ENCODE results near the gene POMGNT2.

The POMGNT2 gene

DNA sequence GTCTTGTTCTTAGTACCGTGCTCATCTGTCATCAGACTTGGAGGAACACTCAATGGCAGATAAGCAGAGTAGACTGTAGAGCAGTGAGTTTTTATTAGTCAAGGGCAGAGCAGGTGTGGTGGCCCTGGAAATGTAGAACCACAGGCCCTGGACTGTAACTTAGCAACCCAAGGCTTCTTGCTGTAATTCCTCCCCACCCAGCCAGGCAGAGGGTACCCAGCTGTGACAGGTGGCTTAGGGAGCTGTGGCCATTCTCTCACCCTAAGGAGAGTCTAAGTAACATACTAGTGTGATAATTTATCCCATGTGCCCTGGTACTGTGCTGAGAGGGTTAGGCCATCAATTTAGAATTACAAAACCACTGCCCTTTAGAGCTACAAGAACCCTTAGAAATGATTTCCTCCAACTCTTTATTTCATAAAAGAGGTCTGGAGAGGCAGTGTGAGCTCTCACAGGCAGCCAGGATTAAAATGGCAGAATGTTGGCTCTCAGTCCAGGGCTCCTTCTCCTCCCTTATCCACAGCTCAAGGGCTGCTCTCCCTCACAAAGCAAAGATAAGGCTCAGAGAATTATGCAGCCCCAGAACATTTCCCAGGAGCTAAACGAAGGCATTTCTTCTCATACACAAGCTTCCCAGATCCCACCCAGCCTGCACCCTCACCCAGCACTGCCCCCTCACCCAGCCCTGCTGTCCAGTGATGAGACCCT, 3.0 kb downstream of the POMGNT2 start:
- DNase-seq (ENCODE audit: low read depth), result no peak

GRCh38 chr3:43098761-43099160, 7.1 kb downstream of the POMGNT2 start:
- no peak for DNase-seq (ENCODE audit: low read depth)

GRCh38 chr3:43097400-43098080, 8.3 kb downstream of the POMGNT2 start:
- no peak for DNase-seq (ENCODE audit: low read depth)

DNA sequence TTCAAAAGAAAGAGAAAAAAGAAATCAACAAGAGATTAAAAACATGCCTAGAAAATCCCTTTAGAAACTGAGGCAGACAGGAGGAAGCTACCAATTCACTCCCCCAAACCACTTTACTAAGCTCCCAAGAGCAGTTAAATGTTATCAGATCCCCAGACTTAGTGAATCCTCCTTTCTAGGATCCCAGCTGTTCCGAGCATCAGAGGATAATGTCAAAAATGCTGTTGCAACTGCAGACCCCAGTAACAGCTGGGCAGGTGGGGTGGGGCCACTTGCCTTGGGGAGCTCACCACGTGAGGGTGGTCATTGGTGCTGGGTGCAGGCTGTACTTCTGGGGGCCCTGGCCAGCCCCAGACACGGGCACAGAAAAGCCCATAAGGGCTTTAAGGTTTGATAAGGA, 9.1 kb downstream of the POMGNT2 start:
- no peak for DNase-seq (ENCODE audit: low read depth)

DNA sequence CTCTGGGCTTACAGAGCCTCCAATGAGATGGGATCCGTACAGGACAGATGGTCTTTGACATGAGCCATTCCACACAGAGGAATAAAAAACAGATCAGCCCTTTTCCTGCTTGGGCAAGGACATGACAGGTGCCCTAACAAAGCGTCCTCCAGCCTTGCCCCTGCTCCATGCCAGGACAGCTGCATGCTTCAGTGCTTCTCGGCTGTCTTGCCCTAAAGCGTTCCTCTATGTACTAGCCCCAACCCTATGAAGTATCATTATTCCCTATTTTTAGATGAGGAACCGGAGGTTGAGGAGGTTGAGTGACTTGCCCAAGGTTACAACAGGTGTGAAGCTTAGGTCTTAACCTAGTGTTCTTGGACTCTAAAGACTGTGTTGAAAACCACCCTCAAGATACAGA, 10.5 kb downstream of the POMGNT2 start:
- no peak for DNase-seq (ENCODE audit: low read depth)

DNA sequence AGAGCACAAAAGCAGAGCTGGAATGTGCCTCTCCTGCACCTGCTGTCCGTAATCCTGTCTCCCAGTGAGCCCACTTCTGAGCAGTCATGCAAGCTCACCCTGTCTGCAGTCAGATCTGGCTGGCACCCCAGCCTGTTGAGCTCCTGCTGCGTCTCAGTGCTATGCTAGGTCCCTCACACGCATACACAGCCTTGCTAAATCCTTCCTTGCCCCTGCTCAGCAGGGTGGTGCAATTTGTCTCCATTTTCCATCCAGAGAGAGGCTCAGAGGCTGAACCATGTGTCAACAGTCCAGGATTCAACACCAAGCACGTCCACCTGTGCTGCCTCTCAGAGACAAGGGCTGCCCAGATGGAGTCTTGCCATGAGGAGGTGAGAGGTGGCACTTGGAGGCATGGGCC, 11.0 kb downstream of the POMGNT2 start:
- no peak for DNase-seq (ENCODE audit: low read depth)

DNA sequence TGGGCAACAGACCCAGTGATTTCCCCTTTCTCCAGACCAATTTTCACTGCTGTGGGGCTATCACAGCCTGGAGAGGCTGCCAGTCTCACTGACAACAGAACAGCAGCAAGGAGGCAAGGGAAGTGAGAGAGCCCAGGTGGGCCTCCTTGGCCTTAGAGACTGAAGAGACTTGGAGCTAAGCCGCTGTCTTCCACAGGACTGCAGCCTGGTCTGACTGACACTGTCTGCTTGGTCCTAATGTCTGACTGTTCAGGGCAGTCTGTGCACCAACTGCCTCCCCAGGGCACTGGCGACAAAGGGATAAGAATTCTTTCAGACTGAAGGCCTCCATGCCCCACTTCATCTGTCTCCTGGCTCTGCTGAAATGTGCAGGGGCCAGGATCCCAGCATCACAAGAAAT, 11.5 kb downstream of the POMGNT2 start:
- DNase-seq (ENCODE audit: low read depth), result no peak

- DNase-seq (ENCODE audit: low read depth), result no peak
These were observed 11.9 kb downstream of the POMGNT2 start for GRCh38 chr3:43093974-43094373.

- DNase-seq (ENCODE audit: low read depth), result no peak
These were observed 12.9 kb downstream of the POMGNT2 start for GRCh38 chr3:43093006-43093405.

- no peak for DNase-seq (ENCODE audit: low read depth)
These were observed 14.4 kb downstream of the POMGNT2 start for GRCh38 chr3:43091481-43091880.

- DNase-seq (ENCODE audit: low read depth), result no peak
These were observed 15.6 kb downstream of the POMGNT2 start for GRCh38 chr3:43090238-43090637.

DNA sequence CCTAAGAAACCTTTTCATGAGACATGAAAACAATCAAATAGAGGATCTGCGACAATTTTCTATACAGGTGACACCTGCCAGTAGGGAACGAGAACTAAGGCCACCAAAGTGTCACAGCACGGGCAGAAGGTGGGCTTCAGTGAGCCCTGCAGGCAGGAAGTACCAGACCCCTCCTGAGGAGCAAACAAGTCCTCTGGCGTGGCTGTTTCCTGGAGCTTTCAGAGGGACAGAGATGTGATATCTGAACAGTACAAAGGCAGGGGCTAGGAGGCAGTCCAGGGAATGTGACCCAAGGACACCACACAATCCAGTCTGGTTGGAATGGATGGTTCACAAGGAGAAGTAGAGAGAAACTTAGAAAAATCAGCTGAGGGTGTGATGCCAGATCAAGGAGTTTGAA, 16.8 kb downstream of the POMGNT2 start:
- no peak for DNase-seq (ENCODE audit: low read depth)

DNA sequence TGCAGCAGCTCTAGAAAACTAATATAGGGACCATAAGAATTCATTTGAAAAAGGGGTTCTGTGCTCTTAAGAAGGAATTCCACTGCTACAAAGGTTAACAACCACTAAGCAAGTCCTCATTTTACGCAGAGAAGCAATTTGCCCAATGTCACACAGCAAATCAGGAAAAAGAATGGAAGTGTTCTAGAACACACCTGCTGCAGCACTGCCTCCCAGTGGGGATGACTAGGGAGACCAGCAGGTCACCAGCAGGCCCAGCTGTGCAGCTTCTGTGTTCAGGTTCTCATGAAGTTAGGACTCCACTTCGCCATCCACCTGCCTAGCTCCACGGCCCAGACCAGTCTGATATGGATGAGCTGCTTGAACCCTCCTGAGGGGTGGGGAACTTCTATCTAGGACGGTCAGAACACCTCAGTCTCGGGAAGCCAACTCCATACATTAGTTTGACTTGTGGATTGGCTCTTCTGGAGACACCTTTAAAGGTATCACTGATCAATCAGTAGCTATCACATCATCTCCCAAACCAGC, 18.6 kb downstream of the POMGNT2 start:
- DNase-seq (ENCODE audit: low read depth), result no peak

- DNase-seq (ENCODE audit: low read depth), result no peak
These were observed 19.3 kb downstream of the POMGNT2 start for GRCh38 chr3:43086460-43087165.

GRCh38 chr3:43082457-43082856, 23.4 kb downstream of the POMGNT2 start:
- DNase-seq (ENCODE audit: low read depth), result no peak

- DNase-seq (ENCODE audit: low read depth), result no peak
These were observed 24.1 kb downstream of the POMGNT2 start for GRCh38 chr3:43081796-43082195.

GRCh38 chr3:43080726-43081568, 24.9 kb downstream of the POMGNT2 start:
- no peak for DNase-seq (ENCODE audit: low read depth)

DNA sequence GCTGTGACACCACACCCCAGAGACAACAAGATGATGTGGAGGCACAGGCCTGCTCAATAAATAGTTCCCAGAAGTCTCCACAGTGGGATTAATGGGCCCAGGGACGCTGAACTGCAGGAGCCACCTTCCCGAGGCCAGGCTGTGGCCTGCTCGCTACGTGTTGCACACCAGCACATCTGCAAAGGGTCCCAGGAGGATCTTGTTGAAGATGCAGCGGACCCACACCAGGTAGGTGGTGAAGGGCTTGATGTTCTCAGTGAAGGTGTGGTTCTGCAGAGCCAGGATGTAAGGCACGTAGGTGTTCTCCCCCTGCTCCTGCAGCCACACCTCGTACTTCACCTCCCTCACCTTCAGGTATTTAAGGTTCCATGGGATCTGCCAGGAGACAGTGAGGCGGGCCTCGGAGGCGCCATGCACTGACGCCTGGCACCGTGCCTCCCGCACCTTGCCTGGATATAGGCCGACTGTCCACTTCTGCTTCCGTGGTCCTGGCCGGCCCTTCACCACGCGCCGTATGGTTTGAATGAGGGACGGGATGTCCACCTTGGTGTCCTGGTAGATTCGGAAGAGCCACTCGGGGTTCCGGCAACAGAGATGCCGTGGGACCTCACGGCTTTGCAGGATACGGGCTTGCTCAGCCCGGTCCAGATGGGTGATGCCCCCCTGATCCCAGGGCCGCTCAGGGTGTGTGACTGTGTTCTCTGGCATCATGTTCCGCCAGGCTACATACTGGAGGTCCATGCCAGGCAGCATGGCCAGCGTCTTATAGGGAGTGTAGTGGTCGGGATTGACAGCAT, 26.1 kb downstream of the POMGNT2 start:
- DNase-seq (ENCODE audit: low read depth), result no peak

- DNase-seq (ENCODE audit: low read depth), result no peak
These were observed 28.2 kb downstream of the POMGNT2 start for GRCh38 chr3:43077707-43078106.

- DNase-seq (ENCODE audit: low read depth), result no peak
These were observed 28.6 kb downstream of the POMGNT2 start for GRCh38 chr3:43077261-43077660.

DNA sequence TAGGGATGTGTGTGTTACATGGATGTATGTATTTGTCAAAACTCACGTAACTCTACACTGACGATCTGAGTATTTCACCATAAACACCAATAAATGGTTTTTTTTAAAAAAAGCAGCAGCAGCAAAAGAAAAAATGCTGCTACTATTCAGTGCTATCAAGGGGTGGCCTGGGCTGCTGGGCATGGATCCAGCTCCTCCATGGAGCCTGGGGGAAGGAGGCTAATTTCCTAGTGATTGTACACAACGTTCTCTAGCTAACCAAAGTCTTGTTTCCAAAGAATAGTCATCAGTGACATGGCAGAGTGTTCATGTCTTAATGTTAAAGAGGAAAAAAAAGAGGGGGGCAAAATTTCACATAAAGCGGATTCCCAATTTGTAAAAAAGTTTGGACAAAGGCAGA, 29.0 kb downstream of the POMGNT2 start:
- DNase-seq (ENCODE audit: low read depth), result no peak
